ENCODE measurements around the gene CACNA1G. TPM values are rescaled to one million over a fixed set of nuclear protein-coding genes. Genes with fewer than 3 reads are reported as not detected.

Gene CACNA1G
- polyA plus RNA-seq, 1 donor (not counting 4 experiments of a cell fraction or from before 2014, with no cell fraction given) = 0.07 TPM

DNA sequence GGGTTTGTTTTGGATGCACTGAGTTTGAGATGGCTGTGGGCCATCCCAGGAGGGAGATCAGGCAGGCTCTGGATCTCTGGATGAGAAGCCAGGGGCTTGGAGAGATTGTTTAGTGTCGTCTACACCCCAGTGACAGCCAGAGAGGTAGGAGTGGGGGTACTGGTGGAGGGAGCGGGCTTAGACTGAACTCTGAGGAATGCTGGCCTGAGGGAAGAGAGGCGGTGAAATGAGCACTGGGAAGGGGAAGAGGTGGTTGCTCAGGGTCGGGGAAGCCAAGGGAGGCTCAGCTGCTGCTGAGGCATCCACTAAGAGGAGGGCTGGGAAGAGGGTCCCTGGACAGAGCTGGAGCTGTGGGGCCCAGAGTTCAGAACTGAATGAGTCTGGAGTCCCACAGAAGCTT is 23.6 kb downstream of the CACNA1G start:
- H3K4me3 ChIP-seq (ENCODE audit: control insufficient read depth in 2 of 3, extremely low read depth in 1 of 3, insufficient read depth in 2 of 3, low read depth in 1 of 3, low read length in 3 of 3) = no peak overlapping the region
- no peak for TF ChIP-seq EZH2 (IDR thresholded peaks at IDR 0.05; ENCODE audit: low read length)
- TF ChIP-seq, protein P1, sequence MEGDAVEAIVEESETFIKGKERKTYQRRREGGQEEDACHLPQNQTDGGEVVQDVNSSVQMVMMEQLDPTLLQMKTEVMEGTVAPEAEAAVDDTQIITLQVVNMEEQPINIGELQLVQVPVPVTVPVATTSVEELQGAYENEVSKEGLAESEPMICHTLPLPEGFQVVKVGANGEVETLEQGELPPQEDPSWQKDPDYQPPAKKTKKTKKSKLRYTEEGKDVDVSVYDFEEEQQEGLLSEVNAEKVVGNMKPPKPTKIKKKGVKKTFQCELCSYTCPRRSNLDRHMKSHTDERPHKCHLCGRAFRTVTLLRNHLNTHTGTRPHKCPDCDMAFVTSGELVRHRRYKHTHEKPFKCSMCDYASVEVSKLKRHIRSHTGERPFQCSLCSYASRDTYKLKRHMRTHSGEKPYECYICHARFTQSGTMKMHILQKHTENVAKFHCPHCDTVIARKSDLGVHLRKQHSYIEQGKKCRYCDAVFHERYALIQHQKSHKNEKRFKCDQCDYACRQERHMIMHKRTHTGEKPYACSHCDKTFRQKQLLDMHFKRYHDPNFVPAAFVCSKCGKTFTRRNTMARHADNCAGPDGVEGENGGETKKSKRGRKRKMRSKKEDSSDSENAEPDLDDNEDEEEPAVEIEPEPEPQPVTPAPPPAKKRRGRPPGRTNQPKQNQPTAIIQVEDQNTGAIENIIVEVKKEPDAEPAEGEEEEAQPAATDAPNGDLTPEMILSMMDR (optimal IDR thresholded peaks at IDR 0.05 in 1 of 3, IDR thresholded peaks at IDR 0.05 in 1 of 3, conservative IDR thresholded peaks at IDR 0.05 in 1 of 3; ENCODE audit: extremely low read depth in 1 of 3, insufficient read depth in 2 of 3, low read length in 3 of 3) = no peak
- no peak overlapping the region for H3K27ac ChIP-seq (ENCODE audit: control insufficient read depth, insufficient read depth, low read length)
- FAIRE-seq = no peak
- peaks cover 34% of the 10 kb centered on the region for H3K27me3 ChIP-seq (ENCODE audit: control insufficient read depth, extremely low read depth, insufficient read depth, low read length)
- no peaks in the 10 kb centered on the region for H3K36me3 ChIP-seq (ENCODE audit: control insufficient read depth in 2 of 2, extremely low read depth in 1 of 2, insufficient read depth in 2 of 2, low read length in 2 of 2)
- H3K9me1 ChIP-seq (ENCODE audit: control insufficient read depth, extremely low read depth, insufficient read depth, low read length) = no peaks in the 10 kb centered on the region
- H2AFZ ChIP-seq (ENCODE audit: control insufficient read depth, low read length) = no peak overlapping the region
- DNase-seq (ENCODE audit: low read depth, low spot score) = no peak
- H3K4me2 ChIP-seq (ENCODE audit: control insufficient read depth, extremely low read depth, insufficient read depth, low read depth, low read length) = no peak overlapping the region
- H3K4me1 ChIP-seq (ENCODE audit: control insufficient read depth, extremely low read depth, insufficient read depth, low read length) = peaks cover 4% of the 10 kb centered on the region
- no peaks in the 10 kb centered on the region for H4K20me1 ChIP-seq (ENCODE audit: control insufficient read depth, extremely low read depth, insufficient read depth, low read length)
- H3K79me2 ChIP-seq (ENCODE audit: control insufficient read depth, insufficient read depth, low read length) = no peaks in the 10 kb centered on the region
- H3K9ac ChIP-seq (ENCODE audit: control insufficient read depth, extremely low read depth, insufficient read depth, low read length) = no peak overlapping the region
- H3K9me3 ChIP-seq (ENCODE audit: control insufficient read depth, low read depth, low read length) = no peaks in the 10 kb centered on the region
- dilution Hi-C loops (cut with MboI; ENCODE audit: extremely low pct_ligation_motif_present, low sequenced_read_pairs) = no loop called here

DNA sequence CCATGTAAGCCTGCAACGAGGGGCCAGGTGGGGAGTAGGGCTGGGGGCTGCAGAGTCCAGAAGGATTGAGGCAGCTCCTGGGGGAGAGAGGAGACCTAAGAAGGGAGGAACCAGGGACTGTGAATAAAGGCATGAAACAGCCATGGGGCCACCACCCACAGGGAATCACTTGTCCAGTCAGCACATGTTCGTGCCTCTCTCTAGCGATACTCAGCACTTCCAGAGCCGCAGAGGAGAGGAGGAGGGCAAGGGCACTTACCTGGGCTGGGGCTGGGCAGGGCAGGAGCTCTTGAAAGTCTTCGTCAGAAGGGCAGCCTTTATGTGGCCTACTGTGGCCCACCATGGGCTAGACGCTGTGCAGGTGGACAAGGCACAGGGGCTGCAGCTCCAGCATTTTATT is 24.2 kb downstream of the CACNA1G start:
- H3K4me1 ChIP-seq (ENCODE audit: control insufficient read depth, extremely low read depth, insufficient read depth, low read length) = peaks cover 4% of the 10 kb centered on the region
- H2AFZ ChIP-seq (ENCODE audit: control insufficient read depth, low read length) = no peak overlapping the region
- H3K9me1 ChIP-seq (ENCODE audit: control insufficient read depth, extremely low read depth, insufficient read depth, low read length) = no peaks in the 10 kb centered on the region
- no peak overlapping the region for H3K4me3 ChIP-seq (ENCODE audit: control insufficient read depth in 2 of 3, extremely low read depth in 1 of 3, insufficient read depth in 2 of 3, low read depth in 1 of 3, low read length in 3 of 3)
- no peaks in the 10 kb centered on the region for H3K9me3 ChIP-seq (ENCODE audit: control insufficient read depth, low read depth, low read length)
- TF ChIP-seq, protein P1 (optimal IDR thresholded peaks at IDR 0.05 in 1 of 3, IDR thresholded peaks at IDR 0.05 in 1 of 3, conservative IDR thresholded peaks at IDR 0.05 in 1 of 3; ENCODE audit: extremely low read depth in 1 of 3, insufficient read depth in 2 of 3, low read length in 3 of 3) = no peak
- no peak for TF ChIP-seq EZH2 (IDR thresholded peaks at IDR 0.05; ENCODE audit: low read length)
- no peaks in the 10 kb centered on the region for H3K79me2 ChIP-seq (ENCODE audit: control insufficient read depth, insufficient read depth, low read length)
- H3K9ac ChIP-seq (ENCODE audit: control insufficient read depth, extremely low read depth, insufficient read depth, low read length) = no peak overlapping the region
- DNase-seq (ENCODE audit: low read depth, low spot score) (no peak), FAIRE-seq (peak; percentile 13)
- no peak overlapping the region for H3K27ac ChIP-seq (ENCODE audit: control insufficient read depth, insufficient read depth, low read length)
- no peak overlapping the region for H3K4me2 ChIP-seq (ENCODE audit: control insufficient read depth, extremely low read depth, insufficient read depth, low read depth, low read length)
- dilution Hi-C loops (cut with MboI; ENCODE audit: extremely low pct_ligation_motif_present, low sequenced_read_pairs) = no loop called here
- H4K20me1 ChIP-seq (ENCODE audit: control insufficient read depth, extremely low read depth, insufficient read depth, low read length) = no peaks in the 10 kb centered on the region
- no peaks in the 10 kb centered on the region for H3K36me3 ChIP-seq (ENCODE audit: control insufficient read depth in 2 of 2, extremely low read depth in 1 of 2, insufficient read depth in 2 of 2, low read length in 2 of 2)
- peaks cover 29% of the 10 kb centered on the region for H3K27me3 ChIP-seq (ENCODE audit: control insufficient read depth, extremely low read depth, insufficient read depth, low read length)
